Activated CD8-positive, alpha-beta T cell treated with anti-CD3 and anti-CD28 coated beads for 36 hours (primary cell): ENCODE data around the gene CR1L. TPM values are rescaled to one million over a fixed set of nuclear protein-coding genes. Genes with fewer than 3 reads are reported as not detected.

Experiments
- ATAC-seq: fragments of 200-7000 bp; cut with Tn5 transposase; one replicate; pipeline ENCODE4 v1.10.0; 2021; ENCODE audit warnings: mild to moderate bottlenecking, moderate library complexity
- CTCF ChIA-PET: fragments of 350-600 bp; sonication (Branson Sonifier 250); formaldehyde crosslinking; loops from one replicate; lab custom pipeline; 2021; ENCODE audit warnings: antibody characterized with exemption; lab: Charles Lee
- POLR2A ChIA-PET: fragments of 350-600 bp; sonication (Branson Sonifier 250); formaldehyde crosslinking; loops from one replicate; lab custom pipeline; 2021; ENCODE audit warnings: antibody characterized with exemption; lab: Charles Lee
- DNase-seq: peaks from one replicate; pipeline ENCODE4 v3.0.0-alpha.2; 2020
- H3K27ac Mint-ChIP-seq: one replicate; pipeline ENCODE4 v1.8.0; 2021; ENCODE audit warnings: mild to moderate bottlenecking, mixed read lengths
- H3K27me3 Mint-ChIP-seq: one replicate; pipeline ENCODE4 v1.8.0; 2021; ENCODE audit warnings: mixed read lengths
- H3K36me3 Mint-ChIP-seq: one replicate; pipeline ENCODE4 v1.8.0; 2021; ENCODE audit warnings: low read depth, mixed read lengths
- H3K4me1 Mint-ChIP-seq: one replicate; pipeline ENCODE4 v1.8.0; 2021; ENCODE audit warnings: low read depth, mixed read lengths
- H3K4me3 Mint-ChIP-seq: one replicate; pipeline ENCODE4 v1.8.0; 2021; ENCODE audit warnings: mild to moderate bottlenecking, moderate library complexity, mixed read lengths
- H3K9me3 Mint-ChIP-seq: one replicate; pipeline ENCODE4 v1.8.0; 2021; ENCODE audit warnings: mixed read lengths
- intact Hi-C: fragments of 100-400 bp; cut with micrococcal nuclease; formaldehyde crosslinking; loops from one replicate; pipeline ENCODE4 v1.10.0; 2022
- total RNA-seq, 2 experiments: library from RNA; stranded (reverse); gene quantifications; one replicate each; pipeline ENCODE4 v1.2.3, GENCODE V29; 2021
- TF ChIP-seq, protein P1 (sequence below): fragments of 200-600 bp; IDR thresholded peaks from one replicate; pipeline ENCODE4 v1.8.0; 2022; ENCODE audit warnings: antibody characterized with exemption, mild to moderate bottlenecking

Gene CR1L
- total RNA-seq, 2 experiments from 2014 or later: not detected

- ChIA-PET CTCF (no interaction called here), POLR2A (no interaction called here)
- Mint-ChIP-seq H3K27me3 (peaks cover 16% of the 10 kb centered on the region), H3K4me1 (peaks cover 14% of the 10 kb centered on the region), H3K9me3 (no peaks in the 10 kb centered on the region), H3K36me3 (no peaks in the 10 kb centered on the region), H3K27ac (no peak overlapping the region), H3K4me3 (no peak overlapping the region)
- ATAC-seq: no peak
- DNase-seq: no peak
- TF ChIP-seq, protein P1, sequence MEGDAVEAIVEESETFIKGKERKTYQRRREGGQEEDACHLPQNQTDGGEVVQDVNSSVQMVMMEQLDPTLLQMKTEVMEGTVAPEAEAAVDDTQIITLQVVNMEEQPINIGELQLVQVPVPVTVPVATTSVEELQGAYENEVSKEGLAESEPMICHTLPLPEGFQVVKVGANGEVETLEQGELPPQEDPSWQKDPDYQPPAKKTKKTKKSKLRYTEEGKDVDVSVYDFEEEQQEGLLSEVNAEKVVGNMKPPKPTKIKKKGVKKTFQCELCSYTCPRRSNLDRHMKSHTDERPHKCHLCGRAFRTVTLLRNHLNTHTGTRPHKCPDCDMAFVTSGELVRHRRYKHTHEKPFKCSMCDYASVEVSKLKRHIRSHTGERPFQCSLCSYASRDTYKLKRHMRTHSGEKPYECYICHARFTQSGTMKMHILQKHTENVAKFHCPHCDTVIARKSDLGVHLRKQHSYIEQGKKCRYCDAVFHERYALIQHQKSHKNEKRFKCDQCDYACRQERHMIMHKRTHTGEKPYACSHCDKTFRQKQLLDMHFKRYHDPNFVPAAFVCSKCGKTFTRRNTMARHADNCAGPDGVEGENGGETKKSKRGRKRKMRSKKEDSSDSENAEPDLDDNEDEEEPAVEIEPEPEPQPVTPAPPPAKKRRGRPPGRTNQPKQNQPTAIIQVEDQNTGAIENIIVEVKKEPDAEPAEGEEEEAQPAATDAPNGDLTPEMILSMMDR: no peak
- intact Hi-C loops: no loop called here
Measured at GRCh38 chr1:207647671-207648333, 2.9 kb downstream of the CR1L start.

- CTCF ChIA-PET: interaction anchor here (1.0 to 1.5 kb wide), 2 partner anchors 54 to 149 kb away, joined by 3 to 5 read pairs; no protein-coding TSS in a partner anchor
- intact Hi-C loops: no loop called here
- TF ChIP-seq, protein P1: no peak
Measured at GRCh38 chr1:207648334-207649209, 3.6 kb downstream of the CR1L start.

DNA sequence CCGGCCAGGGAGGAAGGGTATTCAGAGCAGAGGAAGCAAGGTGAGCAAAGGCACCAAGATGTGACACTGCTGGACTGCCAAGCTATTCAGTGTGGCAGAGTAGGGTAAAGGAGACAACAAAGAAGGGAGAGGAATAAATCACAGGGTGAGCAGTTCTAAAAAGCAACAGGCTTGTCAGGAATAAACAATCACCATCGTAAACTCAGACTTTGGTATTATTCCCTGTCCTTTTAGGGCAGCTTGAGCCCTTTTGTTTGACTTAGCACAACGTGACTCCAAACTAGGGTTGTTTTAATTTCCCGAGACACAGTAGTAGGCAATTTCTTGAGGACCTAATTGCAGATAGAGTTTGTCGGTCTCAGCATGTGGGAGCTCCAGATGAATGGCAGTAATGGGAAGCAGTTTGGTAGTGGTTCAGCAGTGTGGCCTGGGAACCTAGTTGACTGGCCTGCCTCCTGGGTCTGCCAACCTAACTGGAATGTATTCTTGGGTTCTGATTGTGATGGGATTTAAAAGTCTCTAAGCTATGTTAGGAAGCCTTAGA is 4.3 kb downstream of the CR1L start:
- CTCF ChIA-PET: interaction anchor here (1.0 to 1.5 kb wide), 2 partner anchors 53 to 148 kb away, joined by 3 to 5 read pairs; no protein-coding TSS in a partner anchor
- H3K27me3 Mint-ChIP-seq: peaks cover 10% of the 10 kb centered on the region
- no peak overlapping the region for H3K27ac Mint-ChIP-seq
- POLR2A ChIA-PET: no interaction called here
- intact Hi-C loops: no loop called here
- peaks cover 12% of the 10 kb centered on the region for H3K4me1 Mint-ChIP-seq
- DNase-seq (no peak), ATAC-seq (no peak)
- no peaks in the 10 kb centered on the region for H3K36me3 Mint-ChIP-seq
- TF ChIP-seq, protein P1: no peak
- no peaks in the 10 kb centered on the region for H3K9me3 Mint-ChIP-seq
- H3K4me3 Mint-ChIP-seq: no peak overlapping the region

More at GRCh38 chr1:207648334-207649209, 3.6 kb downstream of the CR1L start:
- no peak for DNase-seq
- no peaks in the 10 kb centered on the region for H3K36me3 Mint-ChIP-seq
- POLR2A ChIA-PET: no interaction called here
- H3K4me3 Mint-ChIP-seq: no peak overlapping the region
- no peak for ATAC-seq
- peaks cover 14% of the 10 kb centered on the region for H3K27me3 Mint-ChIP-seq
- peaks cover 14% of the 10 kb centered on the region for H3K4me1 Mint-ChIP-seq
- H3K9me3 Mint-ChIP-seq: no peaks in the 10 kb centered on the region
- no peak overlapping the region for H3K27ac Mint-ChIP-seq

GRCh38 chr1:207649865-207650580 is 5.1 kb downstream of the CR1L start:
- ATAC-seq: no peak
- H3K4me1 Mint-ChIP-seq: peaks cover 8% of the 10 kb centered on the region

More at GRCh38 chr1:207649865-207650580, 5.1 kb downstream of the CR1L start:
- Mint-ChIP-seq H3K27ac (no peak overlapping the region), H3K4me3 (no peak overlapping the region), H3K9me3 (no peaks in the 10 kb centered on the region), H3K27me3 (peaks cover 7% of the 10 kb centered on the region), H3K36me3 (no peaks in the 10 kb centered on the region)
- intact Hi-C loops: no loop called here
- no peak for DNase-seq
- POLR2A ChIA-PET: no interaction called here
- CTCF ChIA-PET: interaction anchor here (1.5 kb wide), 1 partner anchor 147 kb away, joined by 5 read pairs; no protein-coding TSS in a partner anchor
- TF ChIP-seq, protein P1: no peak
